T-helper 2 cell treated with Interferon-gamma antibody and Interleukin-4, amounts not matched to agents 100 ng/mL and 5 ng/mL, for 36 hours (primary cell): ENCODE results near the gene MYH1. TPM values are rescaled to one million over a fixed set of nuclear protein-coding genes. Genes with fewer than 3 reads are reported as not detected.

Source experiments
- intact Hi-C: fragments of 100-400 bp; cut with micrococcal nuclease; formaldehyde crosslinking; loops from one replicate; pipeline ENCODE4 v1.15.1; 2023
- total RNA-seq: library from RNA; stranded (reverse); gene quantifications from 2 replicates; pipeline ENCODE4 v1.2.3, GENCODE V29; 2022

MYH1 gene
- total RNA-seq, 1 donor from 2014 or later = not detected

DNA sequence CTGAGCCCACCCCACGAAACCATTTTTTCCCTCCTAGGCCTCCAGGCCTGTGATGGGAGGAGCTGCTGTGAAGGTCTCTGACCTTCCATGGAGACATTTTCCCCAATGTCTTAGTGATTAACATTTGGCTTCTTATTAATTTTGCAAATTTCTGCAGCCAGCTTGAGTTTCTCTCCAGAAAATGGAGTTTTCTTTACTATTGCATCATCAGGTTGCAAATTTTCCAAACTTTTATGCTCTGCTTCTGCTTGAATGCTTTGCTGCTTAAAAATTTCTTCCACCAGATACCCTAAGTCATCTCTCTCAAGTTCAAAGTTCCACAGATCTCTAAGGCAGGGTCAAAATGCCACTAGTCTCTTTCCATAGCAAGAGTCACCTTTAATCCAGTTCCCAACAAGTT, 36.1 kb downstream of the MYH1 start:
- intact Hi-C loops = no loop called here

DNA sequence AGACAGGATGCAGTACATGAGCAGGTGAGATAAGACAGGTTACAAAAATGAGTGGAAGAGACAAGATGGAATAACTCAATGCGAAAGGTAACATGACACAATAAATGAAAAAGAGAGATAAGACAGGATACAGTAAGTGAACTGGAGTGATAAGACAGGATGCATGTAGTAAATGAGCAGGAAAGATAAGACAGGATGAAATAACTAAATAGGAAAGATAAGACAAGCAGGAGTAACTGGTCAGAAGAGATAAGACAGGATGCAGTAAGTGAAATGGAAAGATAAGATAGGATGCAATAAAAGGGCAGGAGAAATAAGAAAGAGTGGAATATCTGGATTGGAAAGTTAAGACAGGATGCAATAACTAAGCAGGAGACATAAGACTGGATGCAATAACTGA, 40.6 kb downstream of the MYH1 start:
- intact Hi-C loops = no loop called here

DNA sequence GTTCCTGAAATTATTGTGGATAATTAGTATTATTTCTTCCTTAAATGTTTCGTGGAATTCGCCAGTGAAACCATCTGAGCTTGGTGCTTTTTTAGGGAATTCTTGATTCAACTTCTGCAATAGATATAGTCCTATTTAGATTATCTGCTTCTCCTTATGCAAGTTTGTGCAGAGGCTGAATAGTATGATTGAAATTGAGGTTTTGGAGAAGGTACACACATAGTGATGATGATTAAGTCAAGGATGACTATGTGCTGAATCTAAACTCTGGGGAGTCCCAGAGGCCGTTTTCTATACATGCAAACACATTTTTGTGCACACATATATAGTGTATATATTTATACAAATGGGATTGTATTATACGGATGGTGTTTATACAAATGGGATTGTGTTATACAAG, 43.8 kb downstream of the MYH1 start:
- intact Hi-C loops = no loop called here

DNA sequence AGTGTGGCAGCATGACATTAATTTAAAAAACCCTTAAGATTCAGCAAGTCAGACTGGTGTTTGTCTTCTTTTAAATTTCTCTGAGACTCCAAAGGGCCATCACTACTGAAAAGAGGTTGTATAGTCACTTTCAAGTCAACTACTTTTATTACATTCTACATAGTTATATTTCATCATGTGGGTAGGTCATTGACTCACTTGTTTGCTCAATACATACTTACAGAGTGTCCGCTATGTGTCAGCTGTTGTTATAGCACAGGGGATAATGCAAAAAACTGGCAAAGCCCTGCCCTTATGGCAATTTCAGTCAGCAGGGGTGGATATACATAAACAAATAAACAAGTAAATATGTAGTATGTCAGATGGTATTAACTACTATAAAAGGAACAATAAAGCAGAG, 46.5 kb downstream of the MYH1 start:
- intact Hi-C loops = no loop called here

DNA sequence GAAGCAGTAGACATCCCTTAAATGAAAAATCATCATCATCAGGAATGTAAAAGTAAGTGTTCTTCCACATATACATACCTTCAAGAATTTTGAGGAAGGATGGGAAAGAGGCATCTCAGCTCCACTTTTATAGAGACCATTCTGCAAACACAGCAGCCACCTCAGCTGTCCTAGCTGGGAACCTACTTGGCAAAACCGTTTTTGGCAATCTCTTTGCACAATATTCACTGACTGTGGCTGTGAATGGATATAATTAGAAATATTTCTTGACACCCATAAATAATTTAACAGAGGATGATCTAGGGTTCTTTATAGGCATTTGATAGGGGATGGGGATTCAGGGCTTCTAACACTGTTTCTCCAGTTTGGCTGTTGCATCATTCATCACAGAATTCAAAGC, 48.9 kb downstream of the MYH1 start, which contains the start of gene MYH4:
TSS of gene MYH4 (minus strand) at position 101 of the 400 bp plus-strand sequence. CDS start 2,814 bp downstream, outside the sequence.
- intact Hi-C loops = no loop called here

DNA sequence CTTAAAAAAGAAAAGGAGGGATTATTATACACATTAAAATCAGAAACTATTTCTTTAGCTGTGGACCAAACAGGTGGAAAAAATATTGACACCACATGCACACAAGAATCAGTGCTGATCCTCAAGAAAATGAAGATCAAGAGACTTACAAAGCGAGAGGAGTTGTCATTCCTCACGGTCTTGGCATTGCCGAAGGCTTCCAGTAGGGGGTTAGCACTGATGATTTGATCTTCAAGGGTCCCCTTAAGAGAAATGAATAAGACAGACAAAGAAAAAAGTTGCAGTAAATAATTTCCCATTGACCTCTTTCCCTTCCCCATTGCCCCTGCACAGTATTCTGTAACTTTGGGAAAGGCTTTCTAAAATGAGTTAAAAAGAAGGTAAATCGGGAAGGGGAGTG, 54.9 kb downstream of the MYH1 start:
- intact Hi-C loops = no loop called here

DNA sequence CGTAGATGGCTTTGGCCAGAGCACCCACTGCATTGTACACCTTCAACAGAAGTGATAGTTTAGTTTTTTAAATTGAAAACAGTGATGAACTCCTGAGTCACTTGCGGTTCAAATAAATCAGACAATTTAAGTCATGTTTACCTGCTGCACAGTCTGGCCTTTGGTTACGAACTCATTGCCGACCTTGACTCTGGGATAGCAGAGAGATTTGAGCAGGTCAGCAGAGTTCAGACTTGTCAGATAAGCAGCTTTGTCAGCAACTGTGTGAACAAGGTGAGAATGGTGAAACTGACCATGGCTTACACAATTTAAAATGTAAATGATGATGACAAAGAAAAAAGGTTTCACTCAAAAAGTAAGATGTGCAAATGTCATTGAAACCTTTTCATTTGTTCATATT, 58.3 kb downstream of the MYH1 start:
- intact Hi-C loops = no loop called here

DNA sequence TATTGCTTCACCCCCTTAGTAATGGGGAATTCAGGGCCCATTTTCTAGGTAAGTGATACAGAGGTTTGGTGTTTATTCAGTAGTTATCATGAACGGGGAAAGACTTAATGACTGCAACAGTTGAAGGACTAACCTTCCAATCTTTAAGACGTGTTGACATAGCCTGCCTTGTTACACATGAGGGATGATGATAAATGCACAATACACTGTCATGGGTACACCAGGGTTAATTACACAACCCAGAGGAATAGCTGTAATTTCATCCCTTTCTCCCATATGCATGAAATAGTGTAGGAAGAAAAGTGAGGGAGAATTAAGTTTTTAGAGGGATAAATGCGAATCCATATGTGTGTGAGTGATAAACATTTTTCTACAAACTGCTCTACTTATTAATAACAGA, 59.6 kb downstream of the MYH1 start:
- intact Hi-C loops = no loop called here

DNA sequence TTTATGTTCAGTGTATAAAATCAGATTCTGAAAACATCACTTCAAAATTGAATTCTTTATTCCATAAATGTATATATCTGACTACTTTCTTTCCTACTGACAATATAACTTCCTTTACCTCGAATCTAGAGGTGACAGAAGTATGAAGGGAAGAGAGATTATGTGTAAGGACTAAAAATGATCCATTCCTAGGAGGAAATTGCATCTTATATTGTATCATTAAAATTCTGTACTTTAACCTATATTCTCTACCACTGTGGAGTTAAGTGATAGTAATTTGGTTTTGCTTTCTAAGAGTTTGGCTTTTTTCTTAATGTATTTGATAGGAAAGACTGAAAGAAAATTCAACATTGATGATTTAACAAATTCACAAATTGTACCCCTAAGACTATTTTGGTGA, 60.4 kb downstream of the MYH1 start:
- intact Hi-C loops = no loop called here

DNA sequence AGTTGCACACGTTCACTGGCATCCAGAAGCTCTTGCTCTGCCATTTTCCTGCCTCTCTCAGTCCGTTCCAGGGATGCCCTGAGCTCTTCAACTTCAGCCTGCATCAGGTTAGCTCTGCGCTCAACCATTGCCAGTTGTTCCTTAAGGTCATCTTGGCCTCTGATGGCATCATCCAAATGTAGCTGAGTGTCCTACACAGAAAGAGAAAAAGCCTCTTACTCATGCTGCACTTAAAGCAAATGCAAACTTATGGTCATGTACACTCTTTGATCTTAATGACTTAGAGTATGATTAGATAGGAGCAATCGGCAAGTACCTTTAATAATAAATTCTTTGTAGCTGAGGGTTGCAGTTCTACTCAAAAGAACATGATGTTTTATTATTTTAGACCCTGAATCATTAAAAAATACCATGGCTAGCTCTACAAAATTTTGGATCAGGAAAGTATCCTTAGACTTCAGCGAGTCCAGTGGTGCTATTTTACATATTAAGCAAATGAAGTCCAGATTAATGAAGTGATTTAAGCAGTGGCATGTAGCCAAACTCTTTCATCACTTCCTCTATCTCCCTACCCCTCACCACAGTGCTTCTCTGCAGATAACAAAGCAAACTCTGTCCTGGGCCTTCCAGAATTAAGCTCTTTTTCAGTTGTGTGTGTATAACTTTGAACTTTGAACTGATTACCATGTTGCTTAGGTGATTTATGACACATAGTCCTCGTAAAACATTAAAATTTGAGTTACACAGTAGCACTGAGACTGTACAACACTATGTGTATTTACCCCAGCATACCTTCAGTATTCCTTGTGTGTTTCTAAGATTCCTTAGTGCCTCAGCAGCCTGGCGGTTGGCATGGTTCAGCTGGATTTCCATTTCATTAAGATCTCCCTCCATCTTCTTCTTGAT, 71.1 kb downstream of the MYH1 start:
- intact Hi-C loops = no loop called here

Other genes starting within 250 kb of the MYH1 start
- not detected in 2 replicates for gene MYH13, start 145.5 kb downstream of the MYH1 start, total RNA-seq
- gene MYH8, start 96.6 kb downstream of the MYH1 start, total RNA-seq = not detected in 2 replicates
- not detected in 2 replicates for gene MYH4, start 49.0 kb downstream of the MYH1 start, total RNA-seq
- not detected in 2 replicates for gene MYH2, start 31.1 kb upstream of the MYH1 start, total RNA-seq
- gene MYH3, start 138.8 kb upstream of the MYH1 start, total RNA-seq = 5.0 TPM in 2 replicates
- 24.2 and 27.9 TPM in 2 replicates for gene SCO1, start 179.0 kb upstream of the MYH1 start, total RNA-seq
- gene ADPRM, start 179.1 kb upstream of the MYH1 start, total RNA-seq = 10.9 and 11.4 TPM in 2 replicates
- 0.57 and 0.84 TPM in 2 replicates for gene TMEM220, start 211.5 kb upstream of the MYH1 start, total RNA-seq